HepG2 (cell line): Measurements from ENCODE around the gene VRK3. TPM values are rescaled to one million over a fixed set of nuclear protein-coding genes. Genes with fewer than 3 reads are reported as not detected.

ENCODE experiments used
- ATAC-seq: fragments of 200-7000 bp; cut with Tn5 transposase; 3 replicates; pipeline ENCODE4 v1.9.1; 2020; ENCODE audit warnings: mild to moderate bottlenecking, moderate library complexity
- BruUV-seq: library from RNA; stranded (reverse); fragments of 400-500 nt; replicated peaks from 2 replicates; lab custom pipeline; 2021; lab: Mats Ljungman, UMichigan
- CTCF ChIA-PET: fragments of 300-600 bp; formaldehyde crosslinking; extraction: SDS; loops from one replicate; lab custom pipeline; 2021; ENCODE audit warnings: low total read pairs, inconsistent platforms, low intra/inter-chr PET ratio; lab: Yijun Ruan, JAX
- POLR2A ChIA-PET: fragments of 350-600 bp; sonication (Branson Sonifier 250); formaldehyde crosslinking; loops from one replicate; lab custom pipeline; 2020; ENCODE audit warnings: antibody characterized with exemption, inconsistent platforms; lab: Yijun Ruan, JAX
- DNase-seq: peaks from one replicate; pipeline ENCODE4 v3.0.0-alpha.2; 2015; ENCODE audit warnings: low spot score
- FAIRE-seq: peaks from 3 replicates; lab custom pipeline; 2011; peaks lifted over from hg19 to GRCh38; lab: Jason Lieb, UNC
- H2AFZ ChIP-seq: one replicate; pipeline ENCODE4 v1.6.1; 2011; ENCODE audit warnings: low read length, inconsistent platforms
- H3K27ac ChIP-seq: fragments of 300-600 bp; 3 replicates; pipeline ENCODE4 v1.8.0; 2011; ENCODE audit warnings: mixed run types, mild to moderate bottlenecking, mixed read lengths, low read length, inconsistent platforms; ENCODE audit not compliant: insufficient read depth; ENCODE audit errors: extremely low read length
- H3K27me3 ChIP-seq, 2 experiments: fragments of 200-600 bp in 1 of 2; 2 replicates in 1 of 2; 3 replicates in 1 of 2; pipeline versions ENCODE4 v1.6.0 to v1.8.0; 2011; ENCODE audit warnings: low read length in 2 of 2, mild to moderate bottlenecking in 2 of 2, moderate library complexity in 2 of 2, inconsistent platforms in 1 of 2; ENCODE audit not compliant: insufficient read depth in 2 of 2, control insufficient read depth in 1 of 2
- H3K36me3 ChIP-seq, 2 experiments: fragments of 200-600 bp in 1 of 2; replicated peaks in 1 of 2; 2 replicates in 1 of 2; 3 replicates in 1 of 2; pipeline versions ENCODE4 v1.5.1 to v1.8.0; 2011; ENCODE audit warnings: low read length in 2 of 2, inconsistent platforms in 1 of 2; ENCODE audit not compliant: insufficient read depth in 2 of 2, control insufficient read depth in 1 of 2
- H3K4me1 ChIP-seq: 2 replicates; pipeline ENCODE4 v1.5.1; 2012; ENCODE audit warnings: low read length, inconsistent platforms; ENCODE audit not compliant: insufficient read depth
- H3K4me2 ChIP-seq: 2 replicates; pipeline ENCODE4 v1.6.0; 2011; ENCODE audit warnings: low read depth, low read length, inconsistent platforms
- H3K4me3 ChIP-seq, 3 experiments: fragments of 200-600 bp in 1 of 3; sonication (generic), shearing (Covaris generic) in 1 of 3; replicated peaks in 1 of 3; 2 replicates each; pipeline ENCODE4 v1.5.1; 2011 to 2016; ENCODE audit warnings: low read length in 3 of 3, inconsistent platforms in 2 of 3, low read depth in 2 of 3, mild to moderate bottlenecking in 2 of 3, control low read depth in 1 of 3, mixed read lengths in 1 of 3; ENCODE audit not compliant: insufficient read depth in 1 of 3
- H3K79me2 ChIP-seq: one replicate; pipeline ENCODE4 v1.6.1; 2011; ENCODE audit warnings: low read length, inconsistent platforms; ENCODE audit not compliant: insufficient read depth
- H3K9ac ChIP-seq: 2 replicates; pipeline ENCODE4 v1.6.0; 2011; ENCODE audit warnings: mild to moderate bottlenecking, low read depth, low read length, inconsistent platforms; ENCODE audit not compliant: insufficient read depth
- H3K9me3 ChIP-seq: 2 replicates; pipeline ENCODE4 v1.5.1; 2012; ENCODE audit warnings: mild to moderate bottlenecking, low read length
- H4K20me1 ChIP-seq: 2 replicates; pipeline ENCODE4 v1.6.0; 2011; ENCODE audit warnings: inconsistent platforms, mild to moderate bottlenecking, low read length, moderate library complexity; ENCODE audit not compliant: insufficient read depth
- BRD4 ChIP-seq: sonication (generic); formaldehyde crosslinking; IDR thresholded peaks from 2 replicates; pipeline ENCODE4 v1.4.0; 2020; ENCODE audit warnings: missing genetic modification reagents
- JUNB ChIP-seq: sonication (generic); formaldehyde crosslinking; IDR thresholded peaks from 2 replicates; pipeline ENCODE4 v1.8.0; 2022; ENCODE audit warnings: missing genetic modification reagents, mild to moderate bottlenecking, borderline replicate concordance
- PITX1 ChIP-seq: sonication (generic); formaldehyde crosslinking; IDR thresholded peaks from 2 replicates; pipeline ENCODE4 v1.5.1; 2020; ENCODE audit warnings: mild to moderate bottlenecking, missing genetic modification reagents
- SP2 ChIP-seq: sonication (generic); formaldehyde crosslinking; IDR thresholded peaks from 2 replicates; pipeline ENCODE4 v1.5.1; 2020; ENCODE audit warnings: mild to moderate bottlenecking, missing genetic modification reagents
- SRSF1 ChIP-seq: fragments of 200-400 bp; formaldehyde crosslinking; optimal IDR thresholded peaks from 2 replicates; pipeline ENCODE3; 2017; ENCODE audit warnings: mild to moderate bottlenecking, low read depth, low read length, moderate library complexity
- YEATS2 ChIP-seq: sonication (generic); formaldehyde crosslinking; IDR thresholded peaks from 2 replicates; pipeline ENCODE4 v1.4.0; 2020; ENCODE audit warnings: missing genetic modification reagents, borderline replicate concordance
- ZBTB37 ChIP-seq: sonication (generic); formaldehyde crosslinking; IDR thresholded peaks from 2 replicates; pipeline ENCODE4 v1.4.0; 2020; ENCODE audit warnings: mild to moderate bottlenecking, missing genetic modification reagents
- ZNF10 ChIP-seq: sonication (generic); formaldehyde crosslinking; IDR thresholded peaks from 2 replicates; pipeline ENCODE4 v1.4.0; 2020; ENCODE audit warnings: mild to moderate bottlenecking, low read depth, missing genetic modification reagents, borderline replicate concordance
- ZNF224 ChIP-seq: sonication (generic); formaldehyde crosslinking; IDR thresholded peaks from 2 replicates; pipeline ENCODE4 v1.5.0; 2020; ENCODE audit warnings: mild to moderate bottlenecking, missing genetic modification reagents
- ZNF709 ChIP-seq: sonication (generic); formaldehyde crosslinking; IDR thresholded peaks from 2 replicates; pipeline ENCODE4 v1.5.0; 2020; ENCODE audit warnings: mild to moderate bottlenecking, missing genetic modification reagents
- ZNF792 ChIP-seq: IDR thresholded peaks from 2 replicates; pipeline ENCODE4 v1.6.1; 2016
- ZZZ3 ChIP-seq: sonication (generic); formaldehyde crosslinking; IDR thresholded peaks from 2 replicates; pipeline ENCODE4 v1.4.0; 2020; ENCODE audit warnings: missing genetic modification reagents, mild to moderate bottlenecking, borderline replicate concordance
- WGBS: methylation state at CpG from one replicate; pipeline ENCODE4 v1.1.6; 2017; ENCODE audit warnings: low lambda C conversion rate; 5-methylcytosine and 5-hydroxymethylcytosine counted together
- in situ Hi-C: cut with HindIII; loops from 2 replicates; pipeline ENCODE4 v1.10.0; 2017; ENCODE audit warnings: low pct_unique_long_range_greater_than_20kb; ENCODE audit not compliant: extremely low pct_ligation_motif_present
- intact Hi-C: fragments of 100-400 bp; cut with micrococcal nuclease; formaldehyde crosslinking; loops from one replicate; pipeline ENCODE4 v1.10.0; 2022; ENCODE audit not compliant: unreplicated experiment
- polyA plus RNA-seq, 8 experiments: library from polyadenylated mRNA; depleted of rRNA in 3 of 8; stranded (reverse) in 7 of 8; unstranded in 1 of 8; fragments of >200 nt; fragmentation: Illumina TruSeq in 4 of 8; extraction: Trizol in 4 of 8; gene quantifications; 2 replicates each; pipeline versions ENCODE4 v1.2.1 to v1.2.3, GENCODE V29; 2011 to 2016; ENCODE audit warnings: low read depth in 4 of 8, missing spikeins in 1 of 8, mixed read lengths in 1 of 8; ENCODE audit not compliant: insufficient read depth in 1 of 8
- total RNA-seq, 5 experiments: library from RNA; depleted of rRNA; stranded (reverse); fragments of >200 nt; fragmentation: Illumina TruSeq; extraction: Trizol; gene quantifications; 2 replicates each; pipeline ENCODE4 v1.2.3, GENCODE V29; 2016; ENCODE audit warnings: low read depth in 1 of 5
- TF ChIP-seq, protein P1 (sequence below): sonication (generic); formaldehyde crosslinking; IDR thresholded peaks from 2 replicates; pipeline ENCODE4 v1.8.0; 2023; ENCODE audit warnings: mild to moderate bottlenecking, missing genetic modification reagents
- TF ChIP-seq, protein P2 (sequence below): sonication (generic); formaldehyde crosslinking; IDR thresholded peaks from 2 replicates; pipeline ENCODE4 v1.8.1; 2023; ENCODE audit warnings: mild to moderate bottlenecking, missing genetic modification reagents
- TF ChIP-seq, protein P3 (sequence below): sonication (generic); formaldehyde crosslinking; IDR thresholded peaks from 2 replicates; pipeline ENCODE4 v1.4.0; 2020; ENCODE audit warnings: missing genetic modification reagents, borderline replicate concordance
- TF ChIP-seq, protein P4 (sequence below): sonication (generic); formaldehyde crosslinking; IDR thresholded peaks from 2 replicates; pipeline ENCODE4 v1.4.0; 2020; ENCODE audit warnings: missing genetic modification reagents

VRK3 gene
- total and polyA plus RNA-seq, 2 of the 13 experiments (the other 11 are each of a cell fraction or from before 2014, with no cell fraction given) = 23.8 to 28.3 TPM

- in situ Hi-C loops = no loop called here
- peak; percentile 84; the same call in 1 of the 2 replicates for TF ChIP-seq ZNF224 (CRISPR knock-in tag)
- no peak for TF ChIP-seq SRSF1
- peak; percentile 40; the same call in 1 of the 2 replicates for TF ChIP-seq PITX1 (CRISPR knock-in tag)
- no peak; the same call in 1 of the 2 replicates for TF ChIP-seq SP2 (CRISPR knock-in tag)
- peak; percentile 92; the same call in 1 of the 2 replicates for TF ChIP-seq YEATS2 (CRISPR knock-in tag)
- TF ChIP-seq BRD4 = peak; percentile 67; the same call in 1 of the 2 replicates
- peak; percentile 69; the same call in 1 of the 2 replicates for TF ChIP-seq JUNB (CRISPR knock-in tag)
- TF ChIP-seq, protein P1, sequence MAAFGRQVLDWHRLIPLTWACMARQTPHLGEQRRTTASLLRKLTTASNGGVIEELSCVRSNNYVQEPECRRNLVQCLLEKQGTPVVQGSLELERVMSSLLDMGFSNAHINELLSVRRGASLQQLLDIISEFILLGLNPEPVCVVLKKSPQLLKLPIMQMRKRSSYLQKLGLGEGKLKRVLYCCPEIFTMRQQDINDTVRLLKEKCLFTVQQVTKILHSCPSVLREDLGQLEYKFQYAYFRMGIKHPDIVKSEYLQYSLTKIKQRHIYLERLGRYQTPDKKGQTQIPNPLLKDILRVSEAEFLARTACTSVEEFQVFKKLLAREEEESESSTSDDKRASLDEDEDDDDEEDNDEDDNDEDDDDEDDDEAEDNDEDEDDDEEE (CRISPR knock-in tag) = no peak; the same call in 1 of the 2 replicates
- peak; percentile 32; the same call in 1 of the 2 replicates for TF ChIP-seq ZZZ3
- TF ChIP-seq, protein P2, sequence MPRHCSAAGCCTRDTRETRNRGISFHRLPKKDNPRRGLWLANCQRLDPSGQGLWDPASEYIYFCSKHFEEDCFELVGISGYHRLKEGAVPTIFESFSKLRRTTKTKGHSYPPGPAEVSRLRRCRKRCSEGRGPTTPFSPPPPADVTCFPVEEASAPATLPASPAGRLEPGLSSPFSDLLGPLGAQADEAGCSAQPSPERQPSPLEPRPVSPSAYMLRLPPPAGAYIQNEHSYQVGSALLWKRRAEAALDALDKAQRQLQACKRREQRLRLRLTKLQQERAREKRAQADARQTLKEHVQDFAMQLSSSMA = no peak
- TF ChIP-seq ZNF10 (CRISPR knock-in tag) = no peak
- TF ChIP-seq, protein P3, sequence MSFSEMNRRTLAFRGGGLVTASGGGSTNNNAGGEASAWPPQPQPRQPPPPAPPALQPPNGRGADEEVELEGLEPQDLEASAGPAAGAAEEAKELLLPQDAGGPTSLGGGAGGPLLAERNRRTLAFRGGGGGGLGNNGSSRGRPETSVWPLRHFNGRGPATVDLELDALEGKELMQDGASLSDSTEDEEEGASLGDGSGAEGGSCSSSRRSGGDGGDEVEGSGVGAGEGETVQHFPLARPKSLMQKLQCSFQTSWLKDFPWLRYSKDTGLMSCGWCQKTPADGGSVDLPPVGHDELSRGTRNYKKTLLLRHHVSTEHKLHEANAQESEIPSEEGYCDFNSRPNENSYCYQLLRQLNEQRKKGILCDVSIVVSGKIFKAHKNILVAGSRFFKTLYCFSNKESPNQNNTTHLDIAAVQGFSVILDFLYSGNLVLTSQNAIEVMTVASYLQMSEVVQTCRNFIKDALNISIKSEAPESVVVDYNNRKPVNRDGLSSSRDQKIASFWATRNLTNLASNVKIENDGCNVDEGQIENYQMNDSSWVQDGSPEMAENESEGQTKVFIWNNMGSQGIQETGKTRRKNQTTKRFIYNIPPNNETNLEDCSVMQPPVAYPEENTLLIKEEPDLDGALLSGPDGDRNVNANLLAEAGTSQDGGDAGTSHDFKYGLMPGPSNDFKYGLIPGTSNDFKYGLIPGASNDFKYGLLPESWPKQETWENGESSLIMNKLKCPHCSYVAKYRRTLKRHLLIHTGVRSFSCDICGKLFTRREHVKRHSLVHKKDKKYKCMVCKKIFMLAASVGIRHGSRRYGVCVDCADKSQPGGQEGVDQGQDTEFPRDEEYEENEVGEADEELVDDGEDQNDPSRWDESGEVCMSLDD (CRISPR knock-in tag) = no peak
- TF ChIP-seq ZBTB37 = peak; percentile 12; the same call in 1 of the 2 replicates
- TF ChIP-seq ZNF792 = peak; percentile 87; the same call in 1 of the 2 replicates
- peak; percentile 75 for TF ChIP-seq ZNF709
- TF ChIP-seq, protein P4, sequence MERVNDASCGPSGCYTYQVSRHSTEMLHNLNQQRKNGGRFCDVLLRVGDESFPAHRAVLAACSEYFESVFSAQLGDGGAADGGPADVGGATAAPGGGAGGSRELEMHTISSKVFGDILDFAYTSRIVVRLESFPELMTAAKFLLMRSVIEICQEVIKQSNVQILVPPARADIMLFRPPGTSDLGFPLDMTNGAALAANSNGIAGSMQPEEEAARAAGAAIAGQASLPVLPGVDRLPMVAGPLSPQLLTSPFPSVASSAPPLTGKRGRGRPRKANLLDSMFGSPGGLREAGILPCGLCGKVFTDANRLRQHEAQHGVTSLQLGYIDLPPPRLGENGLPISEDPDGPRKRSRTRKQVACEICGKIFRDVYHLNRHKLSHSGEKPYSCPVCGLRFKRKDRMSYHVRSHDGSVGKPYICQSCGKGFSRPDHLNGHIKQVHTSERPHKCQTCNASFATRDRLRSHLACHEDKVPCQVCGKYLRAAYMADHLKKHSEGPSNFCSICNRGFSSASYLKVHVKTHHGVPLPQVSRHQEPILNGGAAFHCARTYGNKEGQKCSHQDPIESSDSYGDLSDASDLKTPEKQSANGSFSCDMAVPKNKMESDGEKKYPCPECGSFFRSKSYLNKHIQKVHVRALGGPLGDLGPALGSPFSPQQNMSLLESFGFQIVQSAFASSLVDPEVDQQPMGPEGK (CRISPR knock-in tag) = peak; percentile 83
Measured at GRCh38 chr19:49929121-49929610, 96.0 kb downstream of the VRK3 start, which contains the start of the genes ATF5 and NUP62. TSS of gene ATF5 (plus strand) at chr19:49929205. CDS start at chr19:49930851, 1,646 bp downstream. TSS of gene NUP62 (minus strand) at chr19:49929504. CDS start at chr19:49909807, 19,697 bp downstream.

More at GRCh38 chr19:49929121-49929610, 96.0 kb downstream of the VRK3 start, which contains the start of the genes ATF5 and NUP62:
- intact Hi-C loops = no loop called here
- Histone ChIP-seq H3K27me3 (no peaks in the 10 kb centered on the region; a peak in 1 of 5 replicates), H3K9ac (peak within 1 kb of the TSS; percentile 95), H3K9me3 (no peaks in the 10 kb centered on the region), H3K27ac (peak within 1 kb of the TSS; percentile 94), H2AFZ (no peak within 1 kb of the TSS), H4K20me1 (no peaks in the 10 kb centered on the region), H3K4me2 (peak within 1 kb of the TSS; percentile 94), H3K4me1 (peaks cover 27% of the 10 kb centered on the region), H3K79me2 (peaks cover 35% of the 10 kb centered on the region), H3K4me3 (peak within 1 kb of the TSS; percentile 71 to 95 (median 89)), H3K36me3 (peaks cover 10 to 25% of the 10 kb centered on the region in 2 experiments; a peak in 4 of 5 replicates)
- TSS peak; percentile 89 for BruUV-seq
- CTCF ChIA-PET = no interaction called here
- FAIRE-seq (peak; percentile 56), ATAC-seq (peak; percentile 69), DNase-seq (peak; percentile 80)
- WGBS = 1% methylated on average over 36 of the region's 48 CpGs
- POLR2A ChIA-PET = interaction anchor here (0.7 to 3.5 kb wide), 16 partner anchors 11 to 253 kb away, joined by 3 to 22 read pairs (median 6); partner anchors contain the start of genes AKT1S1, AP2A1, PRMT1 and PTOV1
